Testis (tissue), 3 donors: ENCODE measurements around the gene IRF2BP1. TPM values are rescaled to one million over a fixed set of nuclear protein-coding genes. Genes with fewer than 3 reads are reported as not detected.

ENCODE experiments used
- DNase-seq: peaks from one replicate; pipeline ENCODE4 v3.0.0-alpha.2; 2019
- H3K27ac ChIP-seq, 2 donors: fragments of 200-600 bp; sonication (generic); one replicate each; pipeline ENCODE4 v1.5.1; 2019
- H3K27me3 ChIP-seq: fragments of 200-600 bp; sonication (generic); one replicate; pipeline ENCODE4 v1.5.1; 2019
- H3K36me3 ChIP-seq: fragments of 200-600 bp; sonication (generic); one replicate; pipeline ENCODE4 v1.5.1; 2017; ENCODE audit warnings: low read depth; ENCODE audit errors: missing control alignments
- H3K4me1 ChIP-seq: fragments of 200-600 bp; sonication (generic); one replicate; pipeline ENCODE4 v1.5.1; 2019
- H3K4me3 ChIP-seq, 2 donors: fragments of 200-600 bp; sonication (generic); one replicate each; pipeline ENCODE4 v1.5.1; 2017 to 2019
- H3K9me3 ChIP-seq: fragments of 200-600 bp; sonication (generic); one replicate; pipeline ENCODE4 v1.5.1; 2017
- POLR2A ChIP-seq: fragments of 450-650 bp; IDR thresholded peaks from one replicate; pipeline ENCODE4 v1.6.1; 2017; ENCODE audit warnings: antibody characterized with exemption, mild to moderate bottlenecking, moderate library complexity
- WGBS, 2 donors: methylation state at CpG; one replicate each; pipeline ENCODE4 v1.1.5; 2018; 5-methylcytosine and 5-hydroxymethylcytosine counted together
- intact Hi-C: fragments of 100-400 bp; cut with DNase I; formaldehyde crosslinking; loops from one replicate; pipeline ENCODE4 v1.15.1; 2023; ENCODE audit warnings: low total_unique reads
- polyA plus RNA-seq: library from polyadenylated mRNA; stranded (reverse); fragments of 350-450 nt; fragmentation: Illumina TruSeq; extraction: RNeasy Lipid Tissue Mini Kit (QIAGEN cat#74804); gene quantifications from one replicate; pipeline ENCODE4 v1.2.3, GENCODE V29; 2014; ENCODE audit warnings: low read depth, low replicate concordance; ENCODE audit not compliant: insufficient read depth
- total RNA-seq, 2 donors: library from RNA; depleted of rRNA; stranded (reverse); fragments of >200 nt; gene quantifications; one replicate each; pipeline ENCODE4 v1.2.3, GENCODE V29; 2016
- TF ChIP-seq, protein P1 (sequence below), 3 experiments: fragments of 450-650 bp in 2 of 3; fragments of 200-600 bp in 1 of 3; sonication (generic) in 1 of 3; IDR thresholded peaks; one replicate each; pipeline ENCODE4 v1.5.1; 2016 to 2019; ENCODE audit warnings: antibody characterized with exemption in 3 of 3, mild to moderate bottlenecking in 2 of 3, moderate library complexity in 1 of 3

IRF2BP1 gene
- total and polyA plus RNA-seq, 3 donors from 2014 or later: 13.8 to 48.3 (median 36.0) TPM

DNA sequence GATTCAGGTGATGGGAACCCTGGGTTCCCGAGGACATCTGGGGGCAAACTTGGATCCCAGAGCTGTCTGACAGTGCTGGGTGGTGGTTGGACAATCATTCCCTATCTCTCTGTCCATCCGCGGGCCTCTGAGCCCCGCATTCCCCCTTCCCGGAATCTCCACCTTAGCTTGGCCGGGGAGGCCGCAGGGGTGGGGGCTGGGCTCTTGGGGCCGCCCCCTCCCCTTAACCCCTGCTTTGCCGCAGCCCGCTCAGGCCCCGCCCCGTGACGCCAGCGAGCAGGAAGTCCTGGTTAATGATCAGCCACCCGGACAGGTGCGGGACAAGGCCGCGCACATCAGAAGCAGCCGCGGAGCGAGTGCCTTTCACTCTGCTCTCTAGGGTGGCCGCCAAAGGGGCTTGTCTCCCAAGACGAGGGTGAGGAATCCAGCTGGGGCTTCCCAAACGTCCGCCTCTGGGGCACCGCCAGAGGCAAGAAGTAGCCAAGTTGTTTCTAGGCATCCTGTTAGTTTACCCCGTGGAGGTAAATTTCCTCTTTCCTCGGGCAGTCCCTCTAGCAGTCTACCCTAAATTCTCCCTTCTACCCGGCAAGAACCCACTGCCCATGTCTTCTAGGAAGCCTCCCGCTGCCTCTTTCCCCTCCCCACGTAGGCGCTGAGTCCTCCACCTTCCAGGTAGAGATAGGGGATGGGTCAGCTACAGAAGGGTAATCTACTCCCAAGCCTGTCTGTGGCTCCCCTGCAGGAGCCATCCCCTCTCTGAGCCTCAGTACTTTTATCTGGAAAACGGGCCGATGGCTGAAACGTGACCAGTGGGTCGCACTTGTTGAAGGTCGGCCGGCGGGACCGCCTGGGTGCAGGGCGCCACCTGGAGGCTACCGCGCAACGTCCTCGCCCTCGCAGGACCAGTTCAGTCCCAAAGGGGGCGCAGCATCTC is 3.0 kb downstream of the IRF2BP1 start:
- TF ChIP-seq, protein P1, sequence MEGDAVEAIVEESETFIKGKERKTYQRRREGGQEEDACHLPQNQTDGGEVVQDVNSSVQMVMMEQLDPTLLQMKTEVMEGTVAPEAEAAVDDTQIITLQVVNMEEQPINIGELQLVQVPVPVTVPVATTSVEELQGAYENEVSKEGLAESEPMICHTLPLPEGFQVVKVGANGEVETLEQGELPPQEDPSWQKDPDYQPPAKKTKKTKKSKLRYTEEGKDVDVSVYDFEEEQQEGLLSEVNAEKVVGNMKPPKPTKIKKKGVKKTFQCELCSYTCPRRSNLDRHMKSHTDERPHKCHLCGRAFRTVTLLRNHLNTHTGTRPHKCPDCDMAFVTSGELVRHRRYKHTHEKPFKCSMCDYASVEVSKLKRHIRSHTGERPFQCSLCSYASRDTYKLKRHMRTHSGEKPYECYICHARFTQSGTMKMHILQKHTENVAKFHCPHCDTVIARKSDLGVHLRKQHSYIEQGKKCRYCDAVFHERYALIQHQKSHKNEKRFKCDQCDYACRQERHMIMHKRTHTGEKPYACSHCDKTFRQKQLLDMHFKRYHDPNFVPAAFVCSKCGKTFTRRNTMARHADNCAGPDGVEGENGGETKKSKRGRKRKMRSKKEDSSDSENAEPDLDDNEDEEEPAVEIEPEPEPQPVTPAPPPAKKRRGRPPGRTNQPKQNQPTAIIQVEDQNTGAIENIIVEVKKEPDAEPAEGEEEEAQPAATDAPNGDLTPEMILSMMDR (IDR thresholded peaks at IDR 0.05): peak; percentile 71 to 82 (median 81)
- TF ChIP-seq POLR2A: no peak
- intact Hi-C loops: loop anchor here (10.0 kb wide), 1 partner anchor 108 kb away; no protein-coding TSS in a partner anchor
- Histone ChIP-seq H3K27ac (no peak overlapping the region), H3K36me3 (no peaks in the 10 kb centered on the region), H3K27me3 (no peaks in the 10 kb centered on the region), H3K4me1 (peaks cover 35% of the 10 kb centered on the region), H3K9me3 (no peaks in the 10 kb centered on the region), H3K4me3 (peak overlapping the region in 1 of 2 donors; percentile 18)
- WGBS, 2 donors: 14 to 19% methylated on average over 16 to 45 of the region's 47 CpGs
- DNase-seq: peak; percentile 89

DNA sequence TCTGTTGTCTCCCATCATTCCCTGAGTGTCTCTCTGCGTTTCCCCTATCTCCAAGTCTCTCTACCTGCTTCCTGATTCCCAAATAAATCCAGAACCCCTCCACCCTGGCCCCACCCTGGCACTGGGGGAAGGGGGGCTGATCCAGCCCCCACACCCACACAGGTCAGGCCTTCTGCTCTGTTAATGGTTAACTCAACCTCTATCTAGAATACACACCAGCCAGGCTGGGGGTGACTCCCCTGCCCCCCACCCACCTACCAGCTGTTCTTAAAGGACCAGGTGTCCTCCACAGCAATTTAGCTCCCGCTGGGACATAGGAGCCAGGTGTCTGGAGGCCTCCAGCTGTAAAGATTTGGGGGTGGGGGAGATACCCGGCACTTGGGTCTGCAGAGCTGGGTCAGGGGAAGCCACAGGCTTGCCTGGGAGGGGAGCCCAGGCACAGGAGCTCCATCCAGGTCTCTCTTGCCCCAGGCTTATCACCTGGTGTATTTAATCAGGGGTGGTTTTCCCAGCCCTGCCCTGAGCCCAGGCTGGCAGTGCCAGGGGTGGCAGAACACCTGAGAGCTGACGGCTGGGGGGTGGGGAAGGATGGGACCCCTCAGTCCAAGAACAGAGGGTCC is 3.9 kb downstream of the IRF2BP1 start:
- WGBS, 2 donors: 61 to 63% methylated on average over 2 to 4 of the region's 4 CpGs
- Histone ChIP-seq H3K4me1 (peaks cover 36% of the 10 kb centered on the region), H3K27ac (no peak overlapping the region), H3K4me3 (no peak overlapping the region), H3K9me3 (no peaks in the 10 kb centered on the region), H3K36me3 (no peaks in the 10 kb centered on the region), H3K27me3 (no peaks in the 10 kb centered on the region)
- DNase-seq: no peak
- TF ChIP-seq POLR2A: no peak
- TF ChIP-seq, protein P1 (IDR thresholded peaks at IDR 0.05): no peak
- intact Hi-C loops: loop anchor here (10.0 kb wide), 1 partner anchor 107 kb away; no protein-coding TSS in a partner anchor

DNA sequence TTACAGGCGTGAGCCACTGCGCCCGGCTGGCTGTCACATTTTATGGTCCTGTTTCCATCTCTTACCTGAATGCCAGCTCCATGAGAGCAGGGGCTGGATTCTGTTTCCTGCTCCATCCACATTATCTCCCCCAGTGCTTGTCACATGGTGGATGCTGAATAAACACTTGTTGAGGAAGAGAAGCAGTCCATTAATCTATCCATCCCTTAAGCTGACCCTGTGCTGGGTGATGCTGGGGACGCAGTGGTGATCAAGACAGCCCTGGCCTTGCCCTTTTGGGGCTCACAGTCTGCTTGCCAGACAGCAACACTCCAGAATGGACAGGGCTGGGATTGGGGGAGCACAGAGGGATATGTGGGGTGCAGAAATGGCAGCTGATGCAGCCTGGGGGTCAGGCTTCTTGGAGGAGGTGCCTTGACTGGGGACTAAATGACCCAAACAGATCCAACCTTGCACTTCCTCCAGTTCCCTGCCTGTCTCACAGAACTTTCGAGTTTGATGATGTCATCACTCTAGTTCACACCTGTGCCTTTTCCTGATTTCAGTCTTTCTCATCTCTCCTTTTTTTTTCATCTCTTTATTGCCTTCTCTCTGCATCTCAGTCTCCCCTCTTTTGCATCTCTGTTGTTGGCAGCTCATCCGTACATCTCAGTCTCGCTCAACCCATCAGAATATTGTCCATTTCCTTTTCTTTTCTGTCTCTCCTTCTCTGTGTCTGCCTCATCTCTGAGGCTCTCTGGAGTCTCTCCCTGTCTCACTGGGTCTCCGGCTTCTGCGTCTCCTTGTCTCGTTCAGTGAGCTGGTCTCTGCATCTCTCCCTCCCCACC is 4.6 kb downstream of the IRF2BP1 start:
- Histone ChIP-seq H3K9me3 (no peaks in the 10 kb centered on the region), H3K27me3 (no peaks in the 10 kb centered on the region), H3K4me3 (no peak overlapping the region), H3K36me3 (no peaks in the 10 kb centered on the region), H3K4me1 (peaks cover 41% of the 10 kb centered on the region), H3K27ac (no peak overlapping the region)
- DNase-seq: no peak
- WGBS, 2 donors: 88 to 90% methylated on average over 9 to 10 of the region's 10 CpGs
- intact Hi-C loops: loop anchor here (10.0 kb wide), 1 partner anchor 106 kb away; no protein-coding TSS in a partner anchor
- TF ChIP-seq POLR2A: no peak
- TF ChIP-seq, protein P1 (IDR thresholded peaks at IDR 0.05): no peak

DNA sequence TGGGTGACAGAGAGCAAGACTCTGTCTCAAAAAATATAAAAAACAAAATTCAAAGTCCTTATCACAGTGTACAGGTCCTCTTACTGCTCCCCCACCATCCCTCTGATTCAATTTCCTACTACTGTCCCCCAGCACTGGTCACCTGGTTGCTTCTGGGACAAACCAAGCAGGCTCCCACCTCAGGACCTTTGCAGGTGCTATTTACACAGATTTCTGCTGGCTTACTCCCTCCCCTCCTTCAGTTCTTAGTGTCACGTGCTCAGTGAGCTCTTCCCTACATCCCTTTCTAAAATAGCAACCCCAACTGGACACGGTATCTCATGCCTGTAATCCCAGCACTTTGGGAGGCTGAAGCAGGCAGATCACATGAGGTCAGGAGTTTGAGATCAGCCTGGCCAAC is 6.0 kb downstream of the IRF2BP1 start:
- intact Hi-C loops: loop anchor here (10.0 kb wide), 1 partner anchor 105 kb away; no protein-coding TSS in a partner anchor

More for the DNA sequence above, 6.0 kb downstream of the IRF2BP1 start:
- peaks cover 38% of the 10 kb centered on the region for H3K4me1 ChIP-seq
- H3K9me3 ChIP-seq: no peaks in the 10 kb centered on the region
- 89% methylated on average over 2 of the region's 2 CpGs for WGBS, 2 donors
- no peak for DNase-seq
- H3K27ac ChIP-seq: no peak overlapping the region
- H3K4me3 ChIP-seq: no peak overlapping the region
- no peaks in the 10 kb centered on the region for H3K36me3 ChIP-seq
- TF ChIP-seq, protein P1 (IDR thresholded peaks at IDR 0.05): no peak
- TF ChIP-seq POLR2A: no peak
- H3K27me3 ChIP-seq: no peaks in the 10 kb centered on the region
